Pons (tissue), 1 donor: ENCODE data around the gene DNAI7.

ENCODE experiments used
- DNase-seq: peaks from one replicate; pipeline ENCODE4 v3.0.0-alpha.2; 2016; ENCODE audit warnings: low spot score

Gene DNAI7, protein sequence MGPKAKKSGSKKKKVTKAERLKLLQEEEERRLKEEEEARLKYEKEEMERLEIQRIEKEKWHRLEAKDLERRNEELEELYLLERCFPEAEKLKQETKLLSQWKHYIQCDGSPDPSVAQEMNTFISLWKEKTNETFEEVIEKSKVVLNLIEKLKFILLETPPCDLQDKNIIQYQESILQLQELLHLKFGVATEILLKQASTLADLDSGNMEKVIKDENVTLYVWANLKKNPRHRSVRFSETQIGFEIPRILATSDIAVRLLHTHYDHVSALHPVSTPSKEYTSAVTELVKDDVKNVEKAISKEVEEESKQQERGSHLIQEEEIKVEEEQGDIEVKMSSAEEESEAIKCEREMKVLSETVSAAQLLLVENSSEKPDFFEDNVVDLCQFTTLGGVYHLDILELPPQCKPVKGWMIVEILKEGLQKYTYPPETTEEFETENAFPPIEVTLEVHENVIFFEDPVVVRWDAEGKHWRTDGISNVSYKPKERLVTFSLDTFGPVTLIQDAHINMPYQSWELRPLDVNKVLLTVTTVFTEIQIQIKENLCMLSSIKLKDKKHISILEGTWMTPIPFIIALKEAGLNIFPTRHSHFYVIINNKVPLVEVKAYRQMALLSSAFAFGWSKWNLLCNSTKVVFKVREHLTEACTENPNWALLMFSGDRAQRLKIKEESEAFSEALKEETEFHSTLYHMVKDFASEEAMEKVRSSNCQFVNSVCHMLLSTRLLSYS

DNA sequence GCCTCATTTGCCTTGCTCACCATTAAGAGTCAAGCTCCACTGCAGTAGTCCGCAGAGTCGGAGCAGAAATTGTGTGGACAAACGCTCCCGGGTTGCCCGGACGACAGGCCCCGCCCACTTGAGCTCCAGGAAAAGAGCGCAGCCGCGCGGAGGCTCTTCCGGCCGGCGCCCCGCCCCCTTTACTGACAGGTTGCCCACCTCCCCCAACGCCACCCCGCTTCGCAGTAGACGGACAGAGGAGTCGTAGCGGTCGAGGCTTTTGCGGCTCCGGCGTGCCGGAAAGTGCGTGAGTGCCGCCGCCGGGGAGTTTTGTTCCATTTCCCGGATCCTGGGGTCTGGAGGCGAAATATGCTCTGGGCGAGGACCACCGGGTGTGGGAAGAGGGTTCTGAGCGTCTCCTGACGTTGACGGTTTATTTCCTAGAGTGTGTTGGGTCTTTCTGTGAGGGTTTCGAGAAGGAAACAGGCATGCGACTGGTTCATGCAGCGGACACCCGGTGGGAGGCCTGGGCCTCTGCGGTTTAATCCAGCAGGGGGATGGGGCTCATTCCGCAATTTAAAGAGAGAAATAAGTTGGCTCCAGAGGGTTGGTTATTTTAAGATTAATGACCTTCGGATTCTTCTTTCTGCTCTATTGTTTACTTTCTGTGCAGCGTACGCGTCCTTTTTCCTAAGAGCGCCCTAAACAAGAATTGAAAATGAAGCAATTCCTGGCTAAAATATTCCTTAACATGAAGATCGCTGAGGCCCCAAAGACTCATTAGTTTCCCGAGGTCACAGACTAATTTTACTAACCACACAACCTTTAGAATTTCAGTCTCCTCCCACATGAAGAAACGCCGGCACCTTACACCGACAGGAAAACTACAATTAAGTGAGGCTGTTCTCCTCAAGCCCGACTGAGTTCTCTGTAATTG, at the start of gene DNAI7, which contains the start of gene ETFRF1:
Gene DNAI7, minus strand, starts transcription at position 105 of the 916 bp plus-strand sequence. Its CDS starts 82 bp downstream, at position 23.
Gene ETFRF1, plus strand, starts transcription at position 182 of the 916 bp plus-strand sequence. CDS start 8,720 bp downstream, outside the sequence.
- DNase-seq: peak; percentile 88

DNA sequence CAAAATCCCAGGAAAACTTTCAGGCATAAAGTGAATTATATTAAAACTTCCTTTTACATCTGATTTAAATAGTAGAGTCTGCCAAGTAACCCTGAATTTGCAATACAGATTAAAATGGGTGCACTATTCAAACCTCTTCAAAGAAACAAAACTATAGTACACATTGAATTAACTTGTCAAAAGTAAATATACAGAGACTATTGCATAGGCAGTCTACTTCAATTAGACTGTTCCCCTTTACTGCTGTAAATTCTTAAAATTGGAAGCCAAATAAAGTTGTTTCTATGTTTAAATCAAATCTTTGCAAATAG, 48.7 kb upstream of the DNAI7 start:
- DNase-seq: no peak

DNA sequence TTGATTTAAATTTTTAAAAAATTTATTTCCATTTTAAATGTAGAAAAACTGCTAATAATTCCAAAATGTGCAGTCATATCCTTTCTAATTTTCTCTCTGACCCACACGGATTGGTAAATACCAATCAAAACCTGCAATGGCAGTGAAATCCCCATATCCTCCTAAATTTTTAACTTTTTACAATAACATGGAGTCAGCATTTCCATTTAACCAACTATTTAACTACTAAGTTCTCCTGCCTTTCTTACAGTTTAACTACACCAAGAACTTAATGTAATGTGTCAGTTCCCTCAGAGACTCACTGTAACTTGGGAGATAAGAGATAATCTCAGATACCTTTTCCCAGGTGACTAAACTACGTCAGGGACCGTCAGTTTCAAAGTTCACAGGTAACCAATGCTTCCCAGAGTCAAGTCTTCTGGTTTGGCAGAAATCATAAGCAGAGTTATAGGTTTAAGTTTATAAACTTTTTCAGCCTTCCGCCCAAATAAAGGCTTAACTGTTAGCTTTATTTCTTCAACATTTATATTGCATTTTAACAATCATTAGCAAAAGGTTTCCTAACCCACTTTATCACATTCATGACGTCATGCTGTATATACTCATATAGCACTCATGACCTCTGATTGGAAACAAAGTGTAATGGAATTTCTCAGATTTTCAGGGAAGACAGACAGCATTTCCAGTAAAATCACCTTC, 48.2 kb upstream of the DNAI7 start:
- no peak for DNase-seq

DNA sequence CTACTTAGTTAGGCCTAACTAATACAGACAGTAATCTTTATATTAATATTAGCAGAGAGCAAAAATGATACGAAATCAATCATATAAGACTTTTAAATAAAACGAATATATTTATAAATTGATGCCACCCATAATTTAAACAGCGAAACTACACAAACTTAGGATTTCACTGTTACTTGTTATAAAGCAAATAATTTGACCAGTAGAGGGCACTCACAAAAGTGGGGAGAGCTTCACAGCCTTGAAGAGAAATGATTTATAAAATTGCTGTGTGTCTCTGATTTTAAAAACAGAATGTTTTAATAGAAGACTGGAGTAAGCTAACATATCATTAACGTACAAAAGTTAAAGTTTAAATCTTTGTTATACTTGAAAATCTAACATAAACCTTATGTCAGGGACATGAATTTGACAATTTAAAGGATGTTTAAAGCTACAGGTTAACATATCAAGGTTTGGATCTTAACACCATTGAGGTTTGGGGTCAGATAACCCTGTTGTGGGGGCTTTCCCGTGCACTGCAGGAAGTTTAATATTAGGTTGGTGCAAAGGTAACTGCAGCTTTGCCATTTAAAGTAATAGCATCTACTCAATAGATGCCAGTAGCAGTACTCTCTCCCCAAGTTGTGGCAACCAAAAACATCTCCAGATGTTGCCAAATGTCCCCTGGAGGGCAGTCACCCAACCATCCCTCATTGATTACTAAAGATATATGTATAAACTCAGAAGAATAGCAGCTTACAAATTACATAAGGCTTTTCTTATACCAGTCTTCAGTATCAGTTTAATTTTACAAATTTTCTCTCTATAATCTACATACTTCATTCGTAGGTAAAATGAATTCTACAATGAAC, 46.4 kb upstream of the DNAI7 start:
- DNase-seq: peak; percentile 73

DNA sequence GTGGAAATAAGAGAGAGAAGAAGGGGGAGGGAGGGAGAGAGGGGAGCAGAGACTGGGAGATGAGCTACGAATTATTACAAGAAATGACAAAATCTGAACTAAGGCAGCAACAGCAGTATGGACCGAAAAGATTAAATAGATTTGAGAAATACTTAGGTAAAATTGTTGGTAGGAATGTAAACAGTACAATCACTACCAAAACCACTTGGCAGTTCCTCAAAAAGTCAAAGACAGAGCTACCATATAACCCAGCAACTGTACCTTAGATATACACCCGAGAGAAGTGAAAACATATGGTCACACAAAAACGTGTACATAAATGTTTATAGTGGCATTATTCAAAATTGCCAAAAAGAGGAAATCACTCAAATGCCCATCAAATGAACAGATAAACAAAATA, 41.7 kb upstream of the DNAI7 start:
- no peak for DNase-seq

DNA sequence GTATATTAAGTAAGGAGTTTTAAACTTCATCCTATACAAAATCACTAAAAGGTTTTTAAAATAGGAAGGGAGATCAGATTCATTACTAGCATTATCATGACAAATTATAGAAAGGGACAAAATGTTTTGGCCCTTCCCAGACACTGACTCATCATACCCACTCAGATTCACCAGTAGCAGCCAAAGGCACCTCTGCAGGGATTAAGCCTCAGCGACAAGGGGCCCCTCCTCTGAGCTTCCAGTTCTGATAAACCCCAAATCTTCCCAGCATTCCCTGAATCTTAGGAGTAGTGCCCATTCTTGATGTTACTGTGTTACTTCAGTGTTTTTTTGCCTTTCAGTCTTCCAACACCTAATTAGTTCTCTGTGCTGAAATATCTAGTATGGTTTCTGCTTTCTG, 41.2 kb upstream of the DNAI7 start:
- DNase-seq: no peak

DNA sequence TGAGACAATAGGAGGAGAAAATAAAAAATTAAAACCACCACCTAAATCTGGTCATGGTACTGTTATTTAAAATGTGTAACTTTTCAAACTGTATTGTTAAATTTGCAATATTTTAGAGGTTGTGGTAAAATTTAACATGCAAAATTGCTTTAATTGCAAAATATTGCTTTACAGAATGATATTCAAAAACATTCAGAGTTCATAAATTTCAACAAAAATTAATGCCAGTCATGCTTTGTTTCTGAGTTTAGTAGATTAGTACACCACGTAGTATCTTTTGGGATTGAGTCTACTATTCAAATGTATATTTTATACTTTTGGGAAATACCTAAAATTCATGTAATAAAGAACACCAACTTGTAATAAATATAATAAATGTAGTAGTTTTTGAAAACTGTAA, 18.4 kb upstream of the DNAI7 start:
- DNase-seq: no peak

DNA sequence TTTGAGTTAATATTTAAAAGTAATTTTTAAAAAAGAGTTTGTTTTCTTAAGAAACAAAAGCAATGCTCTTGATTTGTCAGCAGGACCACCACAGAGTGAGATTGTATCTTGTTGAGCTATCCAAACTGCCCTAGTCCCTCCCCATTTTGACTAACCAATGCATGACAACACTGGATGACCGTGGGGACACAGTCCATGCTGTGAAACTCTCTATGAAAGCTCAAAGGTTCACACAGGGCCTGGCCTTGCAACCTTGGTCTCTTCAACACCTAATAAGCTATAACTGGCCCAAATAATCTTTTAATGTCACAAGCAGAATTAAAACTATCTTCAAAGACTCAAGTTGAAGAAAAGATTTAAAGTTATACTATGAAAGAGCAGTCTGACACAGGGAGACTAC, 13.6 kb upstream of the DNAI7 start:
- no peak for DNase-seq

DNA sequence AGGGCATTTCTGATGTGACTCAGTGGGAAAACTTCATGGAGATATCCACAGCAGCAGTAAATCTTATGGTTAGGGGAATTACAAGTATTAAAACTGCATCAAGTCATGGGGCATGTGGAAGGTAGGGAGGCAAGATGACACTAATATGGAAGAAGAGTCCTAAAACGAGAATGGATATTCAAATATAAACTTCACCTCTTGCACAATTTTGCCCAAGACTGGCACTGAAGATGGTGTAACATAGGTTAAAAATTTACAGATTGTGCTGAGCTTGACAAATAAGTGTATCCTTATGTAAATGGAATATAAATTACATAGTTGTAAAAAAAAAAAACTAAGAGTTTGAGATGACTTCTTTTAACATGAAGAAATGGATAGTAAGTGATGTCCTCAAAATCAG, 12.9 kb upstream of the DNAI7 start:
- DNase-seq: no peak

DNA sequence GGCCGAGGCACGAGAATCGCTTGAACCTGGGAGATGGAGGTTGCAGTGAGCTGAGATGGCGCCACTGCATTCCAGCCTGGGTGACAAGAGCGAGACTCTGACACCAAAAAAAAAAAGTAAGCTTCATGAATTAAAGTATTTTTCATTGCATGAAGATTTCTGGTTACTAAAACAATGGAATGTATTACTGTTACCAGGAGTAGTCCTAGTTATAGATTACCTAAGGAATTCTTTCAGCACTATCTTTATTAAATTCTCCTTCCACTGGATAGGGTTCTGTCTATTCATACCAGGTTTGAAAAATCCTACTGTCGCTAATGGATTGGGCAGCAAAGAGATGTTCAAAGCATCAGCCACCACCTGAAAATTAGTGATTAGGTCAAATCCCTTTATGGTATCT, 12.5 kb upstream of the DNAI7 start:
- DNase-seq: no peak

DNA sequence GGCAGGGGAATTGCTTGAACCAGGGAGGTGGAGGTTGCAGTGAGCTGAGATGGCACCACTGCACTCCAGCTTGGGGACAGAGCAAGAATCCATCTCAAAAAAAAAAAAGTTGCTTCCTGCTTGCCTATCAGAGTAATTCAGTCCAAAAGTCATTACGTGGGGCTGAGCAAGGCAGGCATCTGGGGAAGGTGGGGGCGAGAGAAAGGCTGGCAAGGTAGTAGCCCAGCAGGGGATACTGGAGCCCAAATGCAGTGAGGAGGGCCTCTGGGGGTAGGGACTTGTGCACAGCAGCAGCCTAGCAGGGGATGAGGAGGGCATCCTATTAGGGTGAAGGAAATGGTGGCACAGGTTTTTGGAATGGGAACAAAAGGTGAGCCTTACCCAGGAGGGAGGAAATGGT, 7.2 kb upstream of the DNAI7 start:
- no peak for DNase-seq

DNA sequence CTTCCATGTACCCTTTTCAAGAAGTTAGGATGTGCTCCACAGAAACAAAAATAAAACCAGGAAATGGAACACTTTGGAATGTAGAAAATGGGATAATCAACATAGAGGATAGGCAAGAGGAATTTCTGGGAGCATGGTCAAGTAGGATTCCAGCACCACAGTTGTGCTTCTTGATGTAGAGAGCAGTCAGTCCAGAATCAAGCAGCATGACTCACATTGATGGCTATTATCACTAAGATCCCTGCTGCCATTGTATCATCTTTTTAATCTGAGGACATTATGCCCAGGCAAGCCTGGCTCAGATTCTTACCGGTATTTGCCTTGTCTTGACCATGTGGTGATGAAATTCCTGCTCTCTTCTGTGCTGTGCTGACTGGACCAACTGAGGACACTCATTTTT, 5.7 kb upstream of the DNAI7 start:
- DNase-seq: no peak

DNA sequence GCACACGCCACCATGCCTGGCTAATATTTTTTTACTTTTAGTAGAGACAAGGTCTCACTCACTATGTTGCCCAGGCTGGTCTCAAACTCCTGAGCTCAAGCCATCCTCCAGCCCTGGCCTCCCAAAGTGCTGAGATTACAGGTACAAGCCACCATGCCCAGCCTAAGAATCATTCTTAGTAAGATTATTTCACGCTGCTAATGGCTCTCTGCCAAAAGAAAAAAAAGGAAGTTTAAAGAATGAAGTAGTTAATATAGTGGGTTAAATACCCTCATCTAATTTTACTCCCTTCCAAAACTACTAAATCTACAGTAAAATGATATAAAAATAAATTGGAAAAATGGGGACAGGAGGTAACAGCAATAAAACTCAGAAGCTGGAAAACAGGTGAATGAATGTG, 2.6 kb upstream of the DNAI7 start:
- DNase-seq: no peak

DNA sequence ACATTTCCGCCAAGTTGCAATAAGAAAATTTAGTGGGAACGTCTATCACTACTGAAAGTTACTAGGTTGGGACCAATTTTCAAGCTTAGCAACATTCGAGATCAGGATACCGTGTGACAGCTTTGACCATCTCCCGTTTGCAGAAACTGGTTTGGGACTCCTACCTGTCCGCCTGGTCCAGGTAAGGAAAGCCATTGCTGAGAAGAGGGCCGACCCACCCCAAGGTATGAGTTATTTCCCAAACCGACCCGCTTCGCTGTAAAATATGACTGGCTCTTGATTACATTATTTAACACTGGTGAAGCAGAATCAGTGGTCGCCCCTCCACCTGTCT, 271 bp downstream of the DNAI7 start:
- DNase-seq: no peak

DNA sequence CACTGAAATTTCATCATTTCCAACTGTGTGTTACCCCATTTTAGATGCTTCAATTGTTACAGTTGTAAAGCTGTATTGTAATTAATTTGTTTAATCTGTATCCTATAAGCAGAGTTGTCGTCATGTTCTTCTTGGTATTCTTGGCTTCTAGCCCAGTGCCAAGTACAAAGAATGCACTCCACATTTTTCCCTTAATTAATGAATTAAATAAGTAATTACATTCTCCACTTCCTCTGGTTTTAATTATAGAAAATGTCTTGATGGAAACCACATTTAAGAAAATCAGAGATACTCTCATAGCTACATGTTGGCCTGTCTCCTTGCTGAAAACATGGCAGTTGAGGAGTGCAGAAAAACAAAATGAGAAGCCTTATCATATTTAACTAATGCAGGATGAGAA, 746 bp downstream of the DNAI7 start:
- DNase-seq: no peak

DNA sequence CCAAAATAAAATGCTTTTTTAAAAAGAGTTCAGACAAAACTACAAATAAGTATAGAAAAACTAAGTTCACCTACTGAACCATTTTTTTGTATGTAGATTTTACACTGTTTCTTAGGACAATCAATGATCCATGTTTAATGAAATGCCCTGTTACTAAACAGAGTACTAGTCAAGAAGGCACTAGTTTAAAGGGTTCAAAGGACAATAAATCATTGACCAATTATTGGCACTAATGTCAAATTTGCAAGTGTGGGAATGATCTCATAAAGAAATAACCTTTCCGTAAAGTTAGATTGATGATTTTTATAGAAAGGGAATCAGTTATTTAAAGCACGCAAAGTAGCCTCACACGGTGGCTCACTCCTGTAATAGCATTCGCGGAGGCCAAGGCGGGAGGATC, 4.2 kb downstream of the DNAI7 start:
- no peak for DNase-seq

DNA sequence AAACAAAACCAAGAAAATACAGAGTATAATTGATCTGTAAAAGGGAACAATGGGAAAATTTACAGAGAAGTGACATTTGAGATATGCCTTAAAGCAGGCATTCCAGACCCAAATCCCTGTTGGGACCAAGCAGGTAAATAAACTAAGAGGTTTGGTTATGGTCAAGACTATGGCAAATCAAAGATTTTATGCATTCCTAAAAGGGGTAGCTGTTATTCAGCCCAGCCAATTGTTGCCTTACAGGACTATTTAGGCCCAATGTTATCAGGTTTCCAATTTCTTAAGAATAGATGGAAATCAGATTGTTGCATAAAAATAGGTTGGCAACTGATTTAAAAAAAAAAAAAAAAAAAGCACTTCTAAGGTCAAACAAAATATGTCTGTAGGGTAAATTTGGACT, 5.3 kb downstream of the DNAI7 start:
- no peak for DNase-seq

DNA sequence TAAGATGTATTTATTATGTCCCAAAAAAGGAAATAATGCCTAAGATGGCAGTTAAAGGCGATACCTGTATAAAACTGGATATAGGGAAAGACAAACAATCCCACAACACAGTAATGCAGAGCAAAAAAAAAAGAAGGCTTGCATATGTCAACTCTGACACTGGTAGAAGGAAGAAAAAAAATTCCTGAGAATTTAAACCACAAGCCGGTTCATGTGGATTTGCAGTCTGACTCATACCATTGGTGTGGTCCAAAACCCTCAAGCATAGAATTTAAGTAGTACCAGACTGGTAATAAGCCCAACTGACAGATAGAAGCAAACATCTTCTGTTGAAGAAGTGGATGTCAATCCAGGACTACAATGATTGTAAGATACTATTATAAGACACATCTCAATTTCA, 7.2 kb downstream of the DNAI7 start:
- DNase-seq: no peak

DNA sequence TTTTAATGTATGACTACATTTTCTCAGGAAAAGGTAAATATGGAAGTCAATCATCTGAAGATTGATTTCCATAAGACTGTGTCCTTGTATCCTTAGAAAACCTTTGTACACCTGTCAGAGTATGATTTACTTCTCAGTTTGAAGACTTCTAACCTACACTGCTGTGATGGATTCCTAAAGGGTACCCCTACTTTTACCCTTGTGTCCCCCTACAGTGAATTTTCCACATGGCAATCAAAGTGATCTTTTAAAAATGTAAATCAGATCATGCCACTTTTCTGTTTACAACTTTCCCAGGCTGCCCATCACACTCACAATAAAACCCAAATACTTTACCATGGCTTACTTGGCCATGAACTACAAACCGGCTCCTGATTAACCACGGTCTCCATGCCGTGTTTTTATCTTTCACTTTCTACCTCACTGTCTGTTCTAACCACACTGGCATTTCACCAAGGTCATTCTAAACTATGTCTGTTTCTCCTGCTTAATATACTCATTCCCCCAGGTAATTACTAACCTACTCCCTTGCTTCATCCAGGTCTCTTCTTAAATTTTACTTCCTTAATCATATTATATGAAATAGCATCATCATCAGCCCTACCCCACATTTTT, 8.1 kb downstream of the DNAI7 start:
- no peak for DNase-seq

DNA sequence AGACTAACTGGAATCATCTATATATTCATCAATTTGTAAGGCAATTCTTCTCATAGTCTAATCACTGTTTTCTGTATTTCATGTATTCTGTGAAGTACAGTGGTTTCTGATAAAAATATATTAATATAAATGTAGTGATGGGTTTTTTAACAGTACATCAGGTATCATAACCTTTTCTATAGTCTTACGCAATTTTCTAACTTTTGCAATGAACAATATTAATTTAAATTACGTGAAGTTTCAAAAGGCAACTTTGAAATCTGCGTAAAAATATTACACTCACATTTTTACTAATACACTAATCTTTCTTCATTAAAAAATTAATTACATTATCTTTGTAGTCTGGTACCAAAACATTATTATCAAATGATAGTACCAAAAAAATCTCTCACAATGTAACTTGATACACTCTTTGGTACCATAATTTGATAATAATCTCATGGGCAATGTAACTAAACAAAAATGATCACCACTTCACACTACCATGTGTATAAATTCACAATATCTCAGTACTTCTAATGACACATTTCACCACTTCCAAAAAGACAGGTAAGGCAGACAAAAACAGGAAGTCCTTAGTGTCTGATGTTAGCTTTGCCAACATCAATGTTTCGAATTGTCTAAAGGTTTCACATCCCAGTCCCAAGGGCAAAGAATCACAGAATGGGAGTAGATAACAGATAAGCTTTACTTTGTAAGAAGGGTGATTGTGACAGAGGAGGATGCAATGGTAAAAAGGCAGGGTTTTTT, 8.7 kb downstream of the DNAI7 start:
- no peak for DNase-seq
